8988T (cell line): ENCODE measurements around the gene CCL1.

Source experiments
- DNase-seq: peaks from one replicate; pipeline ENCODE4 v3.0.0; 2011

CCL1 gene, protein sequence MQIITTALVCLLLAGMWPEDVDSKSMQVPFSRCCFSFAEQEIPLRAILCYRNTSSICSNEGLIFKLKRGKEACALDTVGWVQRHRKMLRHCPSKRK

DNA sequence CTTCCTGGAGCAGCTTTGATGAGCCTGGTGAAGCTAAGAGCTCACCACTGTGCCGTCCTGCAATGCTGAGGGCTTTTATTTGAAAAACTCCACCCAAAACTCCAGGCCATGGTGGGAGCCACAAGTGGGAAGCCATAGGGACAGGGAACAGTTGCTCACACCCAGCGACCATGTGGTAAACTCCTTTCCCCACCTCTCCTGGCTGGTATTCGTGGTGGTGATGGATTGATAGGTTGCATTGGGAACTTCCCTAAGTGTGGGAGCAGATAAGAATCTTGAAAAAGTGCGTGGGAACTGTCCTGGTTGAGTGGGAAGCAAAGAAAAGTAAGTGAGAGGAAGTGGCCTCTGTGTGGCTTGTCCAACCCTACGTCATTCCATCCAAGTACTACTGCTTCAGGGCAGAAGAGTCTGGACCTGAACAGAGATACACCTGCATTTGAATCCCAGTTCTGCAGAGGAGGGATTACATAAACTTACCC lies at the start of gene CCL1:
CCL1 (minus strand) TSS at position 51 of the 479 bp plus-strand sequence. CDS start 72 bp downstream, outside the sequence.
- no peak for DNase-seq

GRCh38 chr17:34412534-34412933 lies 49.5 kb upstream of the CCL1 start:
- DNase-seq, result no peak

GRCh38 chr17:34411646-34412421 lies 48.8 kb upstream of the CCL1 start:
- no peak for DNase-seq

GRCh38 chr17:34409352-34409751 lies 46.3 kb upstream of the CCL1 start:
- DNase-seq, result no peak

- no peak for DNase-seq
These were observed 45.4 kb upstream of the CCL1 start for GRCh38 chr17:34408439-34408838.

DNA sequence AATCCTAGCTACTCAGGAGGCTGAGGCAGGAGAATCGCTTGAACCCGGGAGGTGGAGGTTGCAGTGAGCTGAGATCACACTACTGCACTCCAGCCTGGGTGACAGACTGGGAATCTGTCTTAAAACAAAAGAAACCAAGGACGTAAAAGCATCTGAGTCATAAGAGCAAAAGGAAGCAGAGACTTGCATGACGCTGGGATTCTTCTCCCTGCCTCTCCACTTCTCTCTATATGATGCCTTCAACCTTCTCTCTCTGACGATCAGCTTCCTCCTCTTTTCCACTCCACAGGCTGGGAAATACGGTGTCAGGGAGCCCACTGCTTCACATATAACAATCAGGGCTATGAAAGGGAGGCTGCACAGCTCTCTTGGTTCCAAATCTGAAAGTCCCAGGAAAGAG lies 43.2 kb upstream of the CCL1 start:
- no peak for DNase-seq

- no peak for DNase-seq
These were observed 40.0 kb upstream of the CCL1 start for GRCh38 chr17:34403006-34403405.

GRCh38 chr17:34401165-34401564 lies 38.1 kb upstream of the CCL1 start:
- DNase-seq, result no peak

DNA sequence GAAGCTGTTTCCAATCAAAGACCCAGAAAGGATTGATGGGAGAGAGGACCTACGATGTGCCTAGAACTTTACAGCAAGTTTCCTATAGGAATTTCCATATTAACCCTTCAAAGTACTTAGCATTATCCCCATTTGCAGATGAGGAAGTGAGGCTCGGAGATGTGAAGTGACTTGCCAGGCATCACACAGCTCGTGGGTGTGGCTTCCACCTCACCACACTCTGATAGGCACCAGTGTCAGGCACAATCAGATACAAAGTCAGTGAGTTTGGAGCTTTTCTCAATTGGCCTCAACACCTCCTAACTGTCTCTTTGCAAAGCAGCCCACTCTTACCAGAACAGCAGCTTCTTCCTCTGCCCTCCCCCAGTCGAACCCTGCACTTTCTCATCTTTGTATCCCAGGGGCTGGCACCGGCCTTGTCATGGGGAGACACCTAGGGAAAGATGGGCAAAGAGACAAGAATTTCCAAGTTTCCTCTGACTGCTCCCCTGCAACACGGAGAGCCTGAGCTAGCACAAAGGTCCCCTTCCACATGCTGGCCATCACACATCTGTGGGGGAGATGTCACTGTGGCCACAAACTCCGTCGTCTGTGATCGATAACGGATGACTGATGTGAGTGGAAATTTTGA lies 37.4 kb upstream of the CCL1 start:
- no peak for DNase-seq

DNA sequence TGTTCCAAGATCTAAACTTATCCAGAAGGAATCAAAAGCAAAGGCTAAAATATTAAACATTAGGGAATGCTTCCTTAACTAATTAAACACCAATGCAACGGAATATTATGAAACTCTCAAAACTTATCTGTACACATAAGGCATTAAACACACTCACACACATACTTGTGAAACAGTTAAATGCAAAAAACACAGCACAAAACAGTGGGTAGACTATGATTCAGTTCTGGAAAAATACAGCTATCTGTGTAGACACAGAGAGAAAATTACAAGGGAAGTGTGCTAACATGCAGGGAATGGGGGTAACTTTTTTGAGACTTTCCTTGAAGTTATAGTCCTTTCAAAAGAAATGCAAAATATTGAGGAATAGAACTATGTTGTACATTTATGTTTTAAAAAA lies 36.7 kb upstream of the CCL1 start:
- DNase-seq, result no peak

- no peak for DNase-seq
These were observed 36.0 kb upstream of the CCL1 start for GRCh38 chr17:34398990-34399389.

- DNase-seq, result no peak
These were observed 34.2 kb upstream of the CCL1 start for GRCh38 chr17:34397265-34397664.

DNA sequence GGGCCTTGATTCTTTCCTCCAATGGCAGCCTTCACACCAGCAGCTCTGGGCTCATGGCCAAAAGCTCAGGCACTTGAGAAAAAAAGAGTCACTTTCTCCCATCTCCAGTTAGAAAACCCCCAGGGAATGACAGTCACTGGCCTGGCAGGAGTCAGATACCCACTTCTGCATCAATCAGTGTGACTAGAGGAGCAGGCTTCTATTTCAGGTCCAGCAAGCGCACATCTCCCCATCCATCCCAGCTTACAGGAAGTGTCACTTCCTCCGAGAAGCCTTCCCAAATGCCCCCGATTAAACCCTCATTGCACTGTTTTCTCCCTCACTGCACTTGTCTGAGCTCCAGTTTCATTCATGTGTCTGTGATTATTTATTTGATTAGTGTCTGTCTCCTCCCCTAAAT lies 30.4 kb upstream of the CCL1 start:
- DNase-seq, result no peak

DNA sequence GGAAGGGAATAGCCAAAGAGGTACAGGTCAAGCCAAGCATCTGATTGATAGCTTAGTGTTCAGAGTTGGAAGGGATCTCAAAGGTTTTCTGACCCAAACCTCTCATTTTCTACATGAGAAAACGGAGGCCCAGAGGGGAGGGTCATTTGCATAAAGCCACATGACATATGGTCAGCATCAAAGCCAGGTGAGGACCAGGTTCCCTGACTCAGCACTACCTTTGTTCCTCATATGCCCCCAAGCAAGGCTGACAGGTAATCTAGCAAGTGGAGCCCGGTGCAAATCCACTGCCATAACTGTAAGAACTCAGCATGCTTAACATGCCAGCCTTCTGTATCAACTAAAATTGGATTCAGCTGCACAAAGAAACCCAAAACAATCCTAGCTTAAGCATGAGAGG lies 28.2 kb upstream of the CCL1 start:
- no peak for DNase-seq

DNA sequence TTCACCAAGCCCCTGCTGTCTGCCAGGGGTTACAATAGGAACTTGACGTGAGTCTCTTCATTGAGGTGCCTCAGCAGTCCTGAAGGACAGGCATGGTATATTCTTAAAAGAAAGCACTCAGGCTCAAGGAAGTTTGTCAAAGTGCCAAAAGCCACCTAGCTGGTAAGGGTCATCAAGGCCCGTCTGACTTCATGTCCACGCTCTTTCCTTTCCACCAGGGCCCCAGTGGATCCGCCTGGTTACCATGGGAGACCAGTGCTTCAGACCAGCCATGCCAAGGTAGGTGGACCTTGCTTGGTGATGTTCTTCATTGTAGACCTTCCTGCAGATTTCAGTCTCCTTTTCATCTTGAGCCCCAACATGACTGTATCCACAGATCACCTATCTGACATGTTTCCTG lies 27.6 kb upstream of the CCL1 start:
- DNase-seq, result no peak

DNA sequence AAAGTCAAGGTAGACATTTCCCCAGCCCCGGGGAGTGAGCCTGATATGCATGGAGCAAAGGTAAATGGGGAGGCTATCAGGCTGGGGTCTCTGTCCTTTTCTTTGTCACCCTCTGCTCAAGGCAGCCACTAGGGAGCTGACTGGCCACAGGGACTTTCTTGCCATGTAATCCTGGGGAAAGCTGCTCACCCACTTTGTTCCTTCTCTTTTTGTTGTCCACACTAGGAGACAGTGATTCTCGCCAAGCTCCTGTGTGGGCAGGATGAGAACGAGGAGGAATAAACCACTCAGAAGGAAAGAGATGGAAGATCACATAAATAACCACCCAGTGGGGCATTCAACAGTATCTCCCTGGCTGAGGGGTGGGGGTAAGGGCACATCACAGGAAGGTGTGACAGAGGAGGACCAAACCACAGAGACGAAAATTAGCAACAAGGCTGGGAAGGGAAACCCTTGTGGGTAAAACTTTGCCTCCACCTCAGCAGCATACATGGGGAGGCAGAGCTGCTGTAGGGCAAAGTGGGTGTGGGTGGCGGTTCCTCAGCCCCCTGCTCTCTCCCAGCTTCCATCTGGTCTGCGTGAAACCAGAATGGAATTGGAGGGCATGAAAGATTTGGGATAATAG lies 26.2 kb upstream of the CCL1 start:
- no peak for DNase-seq

DNA sequence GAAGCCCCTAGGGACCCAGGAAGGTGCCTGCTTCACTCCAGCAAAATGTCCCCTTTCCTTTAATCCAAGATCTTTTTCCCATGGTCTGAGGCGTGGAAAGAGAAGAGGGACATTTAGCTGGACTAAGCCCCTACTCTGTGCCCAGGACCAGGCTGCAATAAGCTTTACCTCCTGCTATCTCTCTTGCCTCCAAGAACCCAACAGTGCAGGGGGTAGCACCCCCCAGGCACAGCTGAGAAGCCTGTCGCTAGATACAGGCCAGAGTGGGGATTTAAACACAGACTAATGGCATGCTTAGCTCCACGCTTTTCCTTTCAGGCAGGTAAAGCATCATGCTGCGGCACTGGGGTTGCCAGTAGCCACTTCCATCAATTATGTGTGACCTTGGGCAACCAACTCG lies 24.5 kb upstream of the CCL1 start:
- no peak for DNase-seq

DNA sequence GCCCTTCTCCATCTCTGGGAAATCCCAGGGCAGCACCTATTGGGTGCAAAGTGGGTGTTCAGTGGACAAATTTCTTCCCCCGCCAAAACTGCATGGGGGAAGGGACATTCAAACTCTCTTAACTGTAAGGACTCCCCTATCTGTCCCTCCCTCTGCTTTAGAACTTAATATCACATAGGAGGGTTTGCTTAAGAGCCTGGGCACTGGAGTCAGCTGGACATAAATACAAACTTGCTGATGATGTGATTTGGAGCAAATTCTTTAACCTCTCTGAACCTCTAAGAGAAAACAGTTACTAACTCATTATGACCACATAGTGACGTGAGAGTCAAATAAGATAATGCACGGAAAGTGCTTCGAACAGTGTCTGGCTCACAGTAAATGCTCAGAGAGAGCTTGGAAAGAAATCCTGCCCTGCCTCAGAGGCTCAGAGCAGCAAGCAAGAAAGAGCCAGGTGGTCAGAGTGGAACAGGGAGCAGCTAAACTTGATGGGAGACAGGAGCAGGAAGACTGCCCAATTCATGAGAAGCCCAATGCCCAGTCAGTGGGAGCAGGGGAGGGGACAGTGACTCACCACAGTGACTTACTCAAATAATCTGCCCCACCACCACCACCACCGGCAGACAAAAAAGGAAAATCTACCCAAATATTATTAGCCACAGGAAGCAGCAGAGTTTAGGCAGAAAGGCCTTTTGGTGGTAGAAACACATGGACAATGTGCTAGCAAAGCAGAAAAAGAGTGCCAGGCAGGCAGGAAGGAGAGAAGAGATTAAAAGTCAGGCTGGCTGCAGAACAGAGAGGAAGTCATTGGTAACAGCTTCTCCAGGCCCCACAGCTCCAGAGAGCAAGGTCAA lies 23.9 kb upstream of the CCL1 start:
- DNase-seq, result no peak

GRCh38 chr17:34386343-34386696 lies 23.3 kb upstream of the CCL1 start:
- no peak for DNase-seq

DNA sequence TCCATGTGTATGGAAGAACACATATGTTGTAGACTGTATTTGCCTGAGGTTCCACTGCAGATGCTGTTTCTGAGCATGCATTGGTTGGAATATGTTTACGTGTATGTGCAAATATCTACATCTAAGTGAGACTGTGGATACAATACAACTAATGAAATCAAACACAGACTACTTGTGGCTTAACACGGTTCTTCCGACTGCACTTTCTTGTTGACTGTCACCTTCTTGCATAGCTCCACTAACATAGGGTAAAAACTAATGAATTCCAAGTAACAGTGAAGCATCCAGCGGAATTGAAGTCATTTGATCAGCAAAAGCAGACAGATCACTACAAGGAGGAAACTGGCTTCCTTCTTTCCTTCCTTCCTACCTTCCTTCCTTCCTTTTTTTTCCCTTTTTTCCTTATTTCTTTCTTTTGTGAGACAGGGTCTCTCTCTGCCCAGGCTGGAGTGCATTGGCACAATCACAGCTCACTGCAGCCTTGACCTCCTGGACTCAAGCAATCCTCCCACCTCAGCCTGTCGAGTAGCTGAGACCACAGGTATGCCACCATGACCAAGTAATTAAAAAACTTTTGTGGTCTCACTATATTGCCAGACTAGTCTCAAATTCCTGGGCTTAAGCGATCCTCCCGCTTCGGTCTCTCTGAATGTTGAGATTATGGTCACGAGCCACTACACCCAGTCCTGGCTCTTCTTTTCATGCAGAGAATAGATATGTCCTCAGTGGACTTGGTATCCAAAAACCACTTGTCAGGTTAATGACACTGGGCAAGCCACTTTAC lies 22.0 kb upstream of the CCL1 start:
- no peak for DNase-seq

DNA sequence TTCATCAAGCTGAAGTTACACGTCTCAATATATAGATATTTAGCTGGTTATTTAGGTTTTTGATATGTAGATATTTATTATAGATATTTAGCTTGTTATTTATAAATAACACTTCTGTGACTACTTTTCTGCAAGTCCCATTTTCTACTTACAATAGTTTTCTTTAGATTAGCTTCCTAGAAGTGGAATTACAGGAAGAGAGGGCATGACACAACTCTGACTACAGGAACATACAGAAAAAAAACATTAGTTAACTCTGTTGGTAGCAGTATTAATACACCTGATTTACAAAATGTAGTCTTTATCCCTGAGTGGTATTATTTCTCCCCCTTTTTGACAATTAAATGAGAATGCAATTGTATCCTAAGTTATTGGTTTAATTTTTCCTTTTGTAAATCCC lies 21.2 kb upstream of the CCL1 start:
- DNase-seq, result no peak

DNA sequence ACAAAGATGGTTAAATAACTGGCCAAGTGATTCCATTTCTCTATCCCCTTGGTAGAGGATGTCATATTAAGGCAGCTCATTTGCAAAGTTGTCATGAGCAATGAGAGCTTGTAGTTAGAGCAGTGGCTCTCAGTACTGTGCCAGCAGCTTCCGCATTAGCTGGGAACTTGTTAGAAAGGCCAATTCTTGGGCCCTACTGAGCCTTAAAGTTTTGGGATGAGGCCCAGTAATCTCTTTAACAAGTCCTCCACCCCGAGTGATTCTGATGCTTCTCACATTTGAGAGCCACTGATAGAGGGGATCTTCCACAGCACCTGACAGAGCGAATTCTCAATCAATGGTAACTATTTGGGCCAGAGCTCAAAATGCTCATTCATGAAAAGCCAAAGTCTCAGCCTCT lies 20.2 kb upstream of the CCL1 start:
- no peak for DNase-seq
